Measurements from ENCODE around the gene SPN.

The SPN gene

DNA sequence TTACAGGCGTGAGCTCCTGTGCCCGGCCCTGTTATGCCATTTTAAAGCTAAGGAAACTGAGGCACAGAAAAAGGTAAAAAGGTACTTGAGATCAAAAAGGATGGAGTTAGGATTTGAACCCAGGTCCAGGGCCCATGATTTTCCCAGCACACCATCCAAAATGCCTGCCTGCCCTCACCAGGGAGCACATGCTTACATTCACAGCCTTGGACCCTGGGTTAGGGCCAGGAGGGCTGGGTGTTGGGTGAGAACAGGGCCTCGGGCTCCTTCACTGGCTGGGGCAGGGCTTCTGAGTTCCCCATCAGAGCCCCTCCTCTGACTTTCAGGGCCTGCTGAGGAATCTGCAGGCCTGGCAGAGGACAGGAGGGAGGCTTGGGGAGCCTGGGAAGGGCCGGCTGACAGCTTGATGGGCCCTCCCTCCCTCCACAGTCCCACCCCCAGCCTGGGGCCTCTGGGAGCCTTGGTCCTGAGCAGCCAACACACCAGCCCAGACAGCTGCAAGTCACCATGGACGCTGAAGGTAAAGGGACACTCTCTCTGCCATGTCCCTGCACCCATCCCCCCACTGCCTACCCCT, 15.7 kb downstream of the SPN start, which contains the start of gene QPRT:
QPRT (plus strand) TSS at position 490 of the 577 bp plus-strand sequence; CDS start at position 508, 18 bp downstream.
- H3K4me3 ChIP-seq: no peak within 1 kb of the TSS
- no peak within 1 kb of the TSS for H3K27ac ChIP-seq
- no peak for DNase-seq
- H3K36me3 ChIP-seq: no peaks in the 10 kb centered on the region
- intact Hi-C loops (cut with DNase I; ENCODE audit: low total_unique reads): no loop called here
- TF ChIP-seq, protein P1, sequence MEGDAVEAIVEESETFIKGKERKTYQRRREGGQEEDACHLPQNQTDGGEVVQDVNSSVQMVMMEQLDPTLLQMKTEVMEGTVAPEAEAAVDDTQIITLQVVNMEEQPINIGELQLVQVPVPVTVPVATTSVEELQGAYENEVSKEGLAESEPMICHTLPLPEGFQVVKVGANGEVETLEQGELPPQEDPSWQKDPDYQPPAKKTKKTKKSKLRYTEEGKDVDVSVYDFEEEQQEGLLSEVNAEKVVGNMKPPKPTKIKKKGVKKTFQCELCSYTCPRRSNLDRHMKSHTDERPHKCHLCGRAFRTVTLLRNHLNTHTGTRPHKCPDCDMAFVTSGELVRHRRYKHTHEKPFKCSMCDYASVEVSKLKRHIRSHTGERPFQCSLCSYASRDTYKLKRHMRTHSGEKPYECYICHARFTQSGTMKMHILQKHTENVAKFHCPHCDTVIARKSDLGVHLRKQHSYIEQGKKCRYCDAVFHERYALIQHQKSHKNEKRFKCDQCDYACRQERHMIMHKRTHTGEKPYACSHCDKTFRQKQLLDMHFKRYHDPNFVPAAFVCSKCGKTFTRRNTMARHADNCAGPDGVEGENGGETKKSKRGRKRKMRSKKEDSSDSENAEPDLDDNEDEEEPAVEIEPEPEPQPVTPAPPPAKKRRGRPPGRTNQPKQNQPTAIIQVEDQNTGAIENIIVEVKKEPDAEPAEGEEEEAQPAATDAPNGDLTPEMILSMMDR (IDR thresholded peaks at IDR 0.05): no peak
- no peaks in the 10 kb centered on the region for H3K9me3 ChIP-seq
- H3K4me1 ChIP-seq: peaks cover 0 to 6% (median 0%) of the 10 kb centered on the region in 4 donors
- peaks cover 0 to 14% of the 10 kb centered on the region in 2 donors for H3K27me3 ChIP-seq

DNA sequence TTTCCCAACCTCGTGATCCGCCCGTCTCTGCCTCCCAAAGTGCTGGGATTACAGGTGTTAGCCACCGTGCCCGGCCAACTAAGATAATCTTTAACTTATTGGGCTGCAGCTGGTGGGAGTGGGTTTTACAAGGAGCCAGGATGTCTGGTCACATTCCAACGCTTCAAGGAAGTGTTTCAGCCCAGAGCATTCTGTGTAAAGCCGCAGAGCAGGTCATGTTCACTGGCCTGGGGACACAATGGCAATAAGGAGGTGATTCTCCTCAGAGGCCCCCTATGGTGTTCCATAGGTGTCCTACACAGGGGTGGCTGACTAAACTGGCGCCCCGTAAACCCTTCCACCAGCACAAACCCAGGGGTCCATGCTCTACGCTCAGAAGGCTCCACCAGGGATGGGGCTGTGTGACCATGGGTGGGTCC, 17.1 kb downstream of the SPN start:
- H3K9me3 ChIP-seq: no peaks in the 10 kb centered on the region
- peaks cover 0 to 6% (median 0%) of the 10 kb centered on the region in 4 donors for H3K4me1 ChIP-seq
- no peak overlapping the region for H3K27ac ChIP-seq
- DNase-seq: no peak
- H3K4me3 ChIP-seq: no peak overlapping the region
- H3K36me3 ChIP-seq: no peaks in the 10 kb centered on the region
- TF ChIP-seq, protein P1 (IDR thresholded peaks at IDR 0.05): no peak
- intact Hi-C loops (cut with DNase I; ENCODE audit: low total_unique reads): no loop called here
- peaks cover 0 to 14% of the 10 kb centered on the region in 2 donors for H3K27me3 ChIP-seq

DNA sequence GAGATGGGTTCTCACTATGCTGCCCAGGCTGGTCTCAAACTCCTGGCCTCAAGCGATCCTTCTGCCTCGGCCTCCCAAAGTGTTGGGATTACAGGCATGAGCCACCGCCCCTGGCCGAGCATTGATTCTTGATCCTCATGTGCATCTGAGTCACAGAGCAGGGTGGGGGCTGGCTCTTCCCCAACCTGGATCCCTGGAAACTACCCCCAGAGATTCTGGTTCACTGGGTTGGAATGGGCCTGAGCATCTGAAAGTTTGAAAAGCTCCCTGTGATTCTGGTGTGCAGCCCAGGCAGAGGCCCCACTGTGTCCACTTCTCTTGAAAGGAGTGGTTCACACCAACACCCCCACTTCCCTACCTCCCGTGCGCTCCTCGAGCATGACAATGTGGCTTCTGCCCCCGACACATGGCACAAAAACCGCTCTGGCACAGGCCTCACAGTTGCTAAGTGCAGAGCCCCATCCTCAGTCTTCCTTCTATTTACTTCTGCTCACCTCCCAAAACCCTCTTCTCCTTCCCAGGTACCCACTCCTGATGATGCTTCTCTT, 20.6 kb downstream of the SPN start:
- intact Hi-C loops (cut with DNase I; ENCODE audit: low total_unique reads): no loop called here
- no peak overlapping the region for H3K27ac ChIP-seq
- no peak for DNase-seq
- H3K4me3 ChIP-seq: no peak overlapping the region
- peaks cover 0 to 6% (median 0%) of the 10 kb centered on the region in 4 donors for H3K4me1 ChIP-seq
- no peaks in the 10 kb centered on the region for H3K9me3 ChIP-seq
- H3K36me3 ChIP-seq: no peaks in the 10 kb centered on the region
- TF ChIP-seq, protein P1 (IDR thresholded peaks at IDR 0.05): no peak
- H3K27me3 ChIP-seq: peaks cover 0 to 14% of the 10 kb centered on the region in 2 donors

DNA sequence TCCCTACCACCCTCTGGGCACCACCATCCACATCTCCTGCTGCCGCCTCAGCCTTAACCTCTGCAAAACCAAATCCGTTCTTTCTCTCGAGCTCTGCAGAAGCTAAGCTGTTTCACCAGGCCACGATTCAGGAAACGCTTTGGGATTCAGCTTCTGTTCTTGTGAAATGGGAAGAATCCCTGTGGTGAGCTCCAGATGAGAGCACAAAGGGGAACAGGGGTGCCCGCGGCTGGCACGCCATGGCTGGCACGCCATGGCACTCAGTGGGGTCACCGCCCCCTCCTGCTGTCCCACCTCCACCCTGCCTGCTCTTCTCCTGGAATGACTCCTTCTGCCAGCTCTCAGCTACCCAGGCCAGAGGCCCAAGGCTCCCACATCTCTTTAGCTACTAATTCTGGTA, 21.6 kb downstream of the SPN start:
- no peak overlapping the region for H3K27ac ChIP-seq
- DNase-seq: no peak
- no peak overlapping the region for H3K4me3 ChIP-seq
- no peaks in the 10 kb centered on the region for H3K9me3 ChIP-seq
- TF ChIP-seq, protein P1 (IDR thresholded peaks at IDR 0.05): no peak
- peaks cover 0 to 14% of the 10 kb centered on the region in 2 donors for H3K27me3 ChIP-seq
- H3K4me1 ChIP-seq: no peaks in the 10 kb centered on the region
- no peaks in the 10 kb centered on the region for H3K36me3 ChIP-seq
- intact Hi-C loops (cut with DNase I; ENCODE audit: low total_unique reads): no loop called here

DNA sequence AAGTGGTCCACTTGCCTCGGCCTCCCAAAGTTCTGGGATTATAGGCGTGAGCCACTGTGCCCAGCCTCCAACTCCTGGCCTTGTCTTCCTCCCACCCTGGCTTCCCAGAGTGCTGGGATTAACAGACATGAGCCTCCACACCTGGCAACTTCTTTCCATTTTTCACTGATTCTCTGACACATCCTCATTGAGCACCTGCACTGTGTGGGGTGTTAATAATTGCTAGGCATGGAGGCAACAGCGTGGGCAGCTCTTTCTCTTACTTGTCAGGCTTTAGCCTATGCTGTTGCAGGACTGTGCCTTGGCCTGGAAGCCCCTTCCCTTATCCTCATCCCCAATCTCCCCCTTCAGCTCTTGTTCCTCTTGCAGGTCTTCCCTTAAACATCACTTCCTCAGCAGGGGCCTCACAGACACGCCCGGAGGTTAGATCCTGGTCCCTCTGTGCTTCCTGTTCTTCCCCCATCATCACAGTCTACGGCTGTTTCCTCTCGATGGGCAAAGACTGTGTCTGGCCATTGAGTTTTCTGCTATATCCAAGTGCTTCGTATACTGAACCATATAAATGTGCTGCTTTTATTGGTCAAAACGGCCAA, 23.8 kb downstream of the SPN start:
- H3K36me3 ChIP-seq: no peaks in the 10 kb centered on the region
- no peaks in the 10 kb centered on the region for H3K4me1 ChIP-seq
- no peak for DNase-seq
- H3K27me3 ChIP-seq: peaks cover 0 to 2% of the 10 kb centered on the region in 2 donors
- intact Hi-C loops (cut with DNase I; ENCODE audit: low total_unique reads): no loop called here
- TF ChIP-seq, protein P1 (IDR thresholded peaks at IDR 0.05): no peak
- no peak overlapping the region for H3K4me3 ChIP-seq
- H3K9me3 ChIP-seq: no peaks in the 10 kb centered on the region
- no peak overlapping the region for H3K27ac ChIP-seq
